CD4-positive, CD25-positive, alpha-beta regulatory T cell (primary cell): Measurements from ENCODE around the gene ARHGAP6. TPM values are rescaled to one million over a fixed set of nuclear protein-coding genes. Genes with fewer than 3 reads are reported as not detected.

Experiments used
- ATAC-seq, 2 donors: fragments of 150-1000 bp; cut with Tn5 transposase; one replicate each; pipeline ENCODE4 v1.10.0; 2021; ENCODE audit warnings: low read depth in 2 of 2, moderate number of reproducible peaks in 2 of 2, moderate library complexity in 1 of 2
- DNase-seq, 3 donors: peaks; one replicate each; pipeline versions ENCODE4 v3.0.0 to v3.0.0-alpha.2; 2012 to 2022; ENCODE audit warnings: mixed read lengths in 1 of 3
- H3K27ac ChIP-seq: one replicate; pipeline ENCODE4 v1.7.0; 2013; ENCODE audit warnings: mild to moderate bottlenecking, low read length; ENCODE audit not compliant: insufficient read depth, poor library complexity, severe bottlenecking
- H3K27me3 ChIP-seq: one replicate; pipeline ENCODE4 v1.7.0; 2013; ENCODE audit warnings: low read length; ENCODE audit not compliant: control insufficient read depth, insufficient read depth
- H3K36me3 ChIP-seq: one replicate; pipeline ENCODE4 v1.7.0; 2013; ENCODE audit warnings: mild to moderate bottlenecking, low read length, moderate library complexity; ENCODE audit not compliant: control insufficient read depth, insufficient read depth
- H3K4me1 ChIP-seq: 2 replicates; pipeline ENCODE4 v1.7.0; 2013; ENCODE audit warnings: mild to moderate bottlenecking, low read length; ENCODE audit not compliant: insufficient read depth, control insufficient read depth, poor library complexity, severe bottlenecking
- H3K4me3 ChIP-seq: one replicate; pipeline ENCODE4 v1.7.0; 2013; ENCODE audit warnings: low read depth, mild to moderate bottlenecking, low read length, moderate library complexity
- H3K9me3 ChIP-seq, 2 experiments: 1 replicate in 1 of 2; 2 replicates in 1 of 2; pipeline ENCODE4 v1.7.0; 2013; ENCODE audit warnings: low read length in 2 of 2, mild to moderate bottlenecking in 1 of 2, moderate library complexity in 1 of 2; ENCODE audit not compliant: control insufficient read depth in 2 of 2
- H3K27ac Mint-ChIP-seq, 3 donors: one replicate each; pipeline ENCODE4 v1.8.0; 2020 to 2022; ENCODE audit warnings: mild to moderate bottlenecking in 3 of 3, mixed read lengths in 3 of 3, moderate library complexity in 2 of 3
- H3K27me3 Mint-ChIP-seq: one replicate; pipeline ENCODE4 v1.8.0; 2022; ENCODE audit warnings: mild to moderate bottlenecking, mixed read lengths
- H3K36me3 Mint-ChIP-seq: one replicate; pipeline ENCODE4 v1.8.0; 2020; ENCODE audit warnings: mixed read lengths
- H3K4me1 Mint-ChIP-seq, 4 donors: one replicate each; pipeline ENCODE4 v1.8.0; 2020 to 2022; ENCODE audit warnings: mixed read lengths in 4 of 4, mild to moderate bottlenecking in 1 of 4
- H3K4me3 Mint-ChIP-seq, 4 donors: one replicate each; pipeline ENCODE4 v1.8.0; 2020 to 2022; ENCODE audit warnings: mild to moderate bottlenecking in 4 of 4, mixed read lengths in 4 of 4, moderate library complexity in 3 of 4
- H3K9me3 Mint-ChIP-seq, 7 donors: one replicate each; pipeline ENCODE4 v1.8.0; 2020 to 2022; ENCODE audit warnings: mixed read lengths in 7 of 7, mild to moderate bottlenecking in 3 of 7, moderate library complexity in 2 of 7
- polyA plus RNA-seq, 4 donors: library from polyadenylated mRNA; unstranded; fragments of 300-500 nt; fragmentation: Illumina TruSeq; gene quantifications; one replicate each; pipeline ENCODE4 v1.2.3, GENCODE V29; 2021
- total RNA-seq: library from RNA; stranded (reverse); gene quantifications from one replicate; pipeline ENCODE4 v1.2.3, GENCODE V29; 2022

Gene ARHGAP6
- total and polyA plus RNA-seq, 5 donors from 2014 or later = 1.8 TPM; not detected in 4

GRCh38 chrX:11351375-11352295 lies 314.1 kb downstream of the ARHGAP6 start:
- Mint-ChIP-seq H3K36me3 (no peaks in the 10 kb centered on the region), H3K4me1 (peaks cover 0 to 6% (median 3%) of the 10 kb centered on the region in 4 donors), H3K4me3 (no peak overlapping the region), H3K27me3 (no peaks in the 10 kb centered on the region), H3K9me3 (peaks cover 0 to 4% (median 1%) of the 10 kb centered on the region in 7 donors), H3K27ac (no peak overlapping the region)
- no peak for DNase-seq
- no peak overlapping the region for H3K4me3 ChIP-seq
- no peaks in the 10 kb centered on the region for H3K36me3 ChIP-seq
- ATAC-seq = no peak
- no peak overlapping the region for H3K27ac ChIP-seq
- no peaks in the 10 kb centered on the region for H3K4me1 ChIP-seq
- H3K27me3 ChIP-seq = no peaks in the 10 kb centered on the region
- no peaks in the 10 kb centered on the region for H3K9me3 ChIP-seq

- Mint-ChIP-seq H3K36me3 (no peaks in the 10 kb centered on the region), H3K9me3 (peaks cover 0 to 4% (median 0%) of the 10 kb centered on the region in 7 donors), H3K27ac (no peak overlapping the region), H3K27me3 (no peaks in the 10 kb centered on the region), H3K4me3 (no peak overlapping the region), H3K4me1 (peaks cover 0 to 6% (median 3%) of the 10 kb centered on the region in 4 donors)
- no peak overlapping the region for H3K27ac ChIP-seq
- H3K4me3 ChIP-seq = no peak overlapping the region
- H3K27me3 ChIP-seq = no peaks in the 10 kb centered on the region
- no peaks in the 10 kb centered on the region for H3K4me1 ChIP-seq
- no peaks in the 10 kb centered on the region for H3K9me3 ChIP-seq
- DNase-seq (no peak), ATAC-seq (no peak)
- H3K36me3 ChIP-seq = no peaks in the 10 kb centered on the region
Measured at GRCh38 chrX:11349661-11350337, 315.9 kb downstream of the ARHGAP6 start.

- H3K4me1 Mint-ChIP-seq = peaks cover 0 to 6% (median 3%) of the 10 kb centered on the region in 4 donors
- no peak for ATAC-seq
- no peaks in the 10 kb centered on the region for H3K9me3 ChIP-seq
Measured at GRCh38 chrX:11349020-11349419, 316.7 kb downstream of the ARHGAP6 start.

DNA sequence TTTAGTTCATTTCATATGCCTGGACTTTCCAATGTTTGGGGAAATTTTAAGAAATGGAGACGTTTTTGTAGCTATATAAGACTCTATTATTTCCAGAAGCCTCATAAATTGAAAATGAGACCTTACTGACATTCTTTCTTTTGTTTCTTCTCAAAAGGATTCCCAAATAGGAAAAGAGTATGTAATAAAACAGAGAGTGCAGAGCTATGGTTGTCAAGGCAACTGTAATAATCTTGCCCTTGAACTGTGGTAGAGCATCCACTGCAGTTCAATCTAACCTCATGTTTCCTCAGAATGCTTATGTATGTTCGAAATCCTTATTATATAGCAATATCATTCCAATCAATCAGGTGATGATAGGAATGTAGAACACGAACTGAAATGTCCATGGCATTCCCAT lies 318.4 kb downstream of the ARHGAP6 start:
- Histone ChIP-seq H3K27ac (no peak overlapping the region), H3K4me1 (no peaks in the 10 kb centered on the region), H3K36me3 (no peaks in the 10 kb centered on the region), H3K9me3 (no peaks in the 10 kb centered on the region), H3K27me3 (no peaks in the 10 kb centered on the region), H3K4me3 (no peak overlapping the region)
- no peak overlapping the region for H3K4me3 Mint-ChIP-seq
- DNase-seq (no peak), ATAC-seq (no peak)
- H3K4me1 Mint-ChIP-seq = peaks cover 0 to 6% (median 3%) of the 10 kb centered on the region in 4 donors
- peaks cover 0 to 4% (median 0%) of the 10 kb centered on the region in 7 donors for H3K9me3 Mint-ChIP-seq
- H3K36me3 Mint-ChIP-seq = no peaks in the 10 kb centered on the region
- no peak overlapping the region for H3K27ac Mint-ChIP-seq
- no peaks in the 10 kb centered on the region for H3K27me3 Mint-ChIP-seq

More at GRCh38 chrX:11349020-11349419, 316.7 kb downstream of the ARHGAP6 start:
- Histone ChIP-seq H3K36me3 (no peaks in the 10 kb centered on the region), H3K27me3 (no peaks in the 10 kb centered on the region), H3K4me3 (no peak overlapping the region), H3K4me1 (no peaks in the 10 kb centered on the region), H3K27ac (no peak overlapping the region)
- DNase-seq = no peak
- no peak overlapping the region for H3K4me3 Mint-ChIP-seq
- no peaks in the 10 kb centered on the region for H3K27me3 Mint-ChIP-seq
- H3K27ac Mint-ChIP-seq = no peak overlapping the region
- H3K36me3 Mint-ChIP-seq = no peaks in the 10 kb centered on the region
- H3K9me3 Mint-ChIP-seq = peaks cover 0 to 4% (median 0%) of the 10 kb centered on the region in 7 donors

DNA sequence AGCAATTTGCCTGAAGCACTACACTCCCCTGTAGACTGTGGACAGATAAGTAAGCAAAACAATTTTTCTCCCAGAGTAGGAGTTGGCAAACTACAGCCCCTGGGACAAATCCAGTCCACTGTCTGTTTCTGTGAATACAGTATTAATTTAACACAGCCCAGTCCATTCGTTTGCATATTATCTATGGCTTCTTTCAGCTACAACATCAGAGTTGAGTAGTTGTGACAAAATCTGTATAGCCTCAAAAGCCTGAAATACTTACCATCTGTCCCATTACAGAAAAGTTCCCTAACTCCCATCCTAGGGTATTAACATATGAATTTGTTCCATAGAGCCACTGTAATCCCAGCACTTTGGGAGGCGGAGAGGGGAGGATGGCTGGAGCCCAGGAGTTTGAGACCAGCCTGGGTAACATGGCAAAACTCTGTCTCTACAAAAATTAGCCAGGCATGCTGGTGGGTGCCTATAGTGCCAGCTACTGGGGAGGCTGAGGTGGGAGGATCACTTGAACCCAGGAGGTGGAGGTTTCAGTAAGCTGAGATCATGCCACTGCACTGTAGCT lies 319.5 kb downstream of the ARHGAP6 start:
- Histone ChIP-seq H3K36me3 (no peaks in the 10 kb centered on the region), H3K27ac (no peak overlapping the region), H3K27me3 (no peaks in the 10 kb centered on the region), H3K9me3 (no peaks in the 10 kb centered on the region), H3K4me3 (no peak overlapping the region), H3K4me1 (no peaks in the 10 kb centered on the region)
- Mint-ChIP-seq H3K27ac (no peak overlapping the region), H3K27me3 (no peaks in the 10 kb centered on the region), H3K9me3 (peaks cover 0 to 2% (median 0%) of the 10 kb centered on the region in 7 donors), H3K36me3 (no peaks in the 10 kb centered on the region), H3K4me3 (no peak overlapping the region), H3K4me1 (peaks cover 0 to 6% (median 3%) of the 10 kb centered on the region in 4 donors)
- ATAC-seq (no peak), DNase-seq (no peak)

- Mint-ChIP-seq H3K27ac (no peak overlapping the region), H3K27me3 (peaks cover 4% of the 10 kb centered on the region), H3K36me3 (no peaks in the 10 kb centered on the region), H3K9me3 (peaks cover 0 to 2% (median 0%) of the 10 kb centered on the region in 7 donors), H3K4me3 (no peak overlapping the region), H3K4me1 (peaks cover 0 to 3% (median 0%) of the 10 kb centered on the region in 4 donors)
- Histone ChIP-seq H3K27ac (no peak overlapping the region), H3K9me3 (no peaks in the 10 kb centered on the region), H3K4me1 (no peaks in the 10 kb centered on the region), H3K27me3 (no peaks in the 10 kb centered on the region), H3K36me3 (no peaks in the 10 kb centered on the region), H3K4me3 (no peak overlapping the region)
- no peak for DNase-seq
- ATAC-seq = no peak
Measured at GRCh38 chrX:11342673-11343072, 323.0 kb downstream of the ARHGAP6 start.

DNA sequence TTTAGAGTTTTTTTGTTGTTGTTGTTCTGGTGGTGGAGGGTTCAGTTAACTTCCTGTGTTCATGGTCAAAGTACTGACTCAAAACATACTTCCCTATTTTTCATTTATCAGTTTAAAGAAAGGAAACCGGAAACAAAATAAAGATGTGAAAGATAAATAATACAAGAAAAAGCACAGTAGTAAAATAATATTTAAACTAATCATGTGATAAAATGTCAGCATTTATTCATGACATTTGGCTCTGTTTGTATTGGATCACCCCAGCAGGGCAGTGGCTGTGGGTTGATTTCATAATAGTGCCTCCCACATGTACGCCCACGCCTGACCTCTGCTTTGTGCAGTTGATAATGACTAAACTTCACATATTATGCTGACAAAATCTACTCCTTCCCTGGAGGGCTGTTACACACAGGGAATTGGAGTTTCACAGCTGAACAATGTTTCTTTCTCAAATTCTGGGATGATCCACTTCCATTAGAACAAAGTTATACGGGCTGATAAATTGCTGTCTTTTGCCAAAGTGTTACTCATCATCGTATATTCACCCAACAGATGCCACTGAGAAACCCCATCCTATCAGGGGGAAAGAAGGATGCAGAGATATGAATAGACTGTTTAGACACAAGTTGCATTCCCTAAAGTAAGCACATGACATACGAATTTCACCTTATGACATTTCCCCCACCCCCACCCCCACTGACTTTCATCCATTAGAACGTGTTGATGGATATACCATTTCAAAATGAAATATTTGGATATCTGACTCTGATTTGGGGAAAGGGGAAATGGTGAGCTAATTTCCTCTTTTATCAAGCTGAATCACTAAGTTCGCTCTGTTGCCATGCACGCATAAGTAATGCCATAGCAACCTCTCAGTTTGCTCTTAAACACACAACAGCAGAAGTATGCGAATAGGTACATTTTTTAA lies 324.2 kb downstream of the ARHGAP6 start:
- H3K4me3 ChIP-seq = no peak overlapping the region
- Mint-ChIP-seq H3K4me3 (no peak overlapping the region), H3K27me3 (peaks cover 4% of the 10 kb centered on the region), H3K36me3 (no peaks in the 10 kb centered on the region), H3K4me1 (peaks cover 0 to 3% (median 0%) of the 10 kb centered on the region in 4 donors), H3K27ac (no peak overlapping the region), H3K9me3 (peaks cover 0 to 3% (median 0%) of the 10 kb centered on the region in 7 donors)
- ATAC-seq = no peak
- H3K36me3 ChIP-seq = no peaks in the 10 kb centered on the region
- H3K27ac ChIP-seq = no peak overlapping the region
- no peak for DNase-seq
- no peaks in the 10 kb centered on the region for H3K27me3 ChIP-seq
- H3K9me3 ChIP-seq = no peaks in the 10 kb centered on the region
- no peaks in the 10 kb centered on the region for H3K4me1 ChIP-seq
